HepG2 (cell line): ENCODE results near the gene OR52E2. TPM values are rescaled to one million over a fixed set of nuclear protein-coding genes. Genes with fewer than 3 reads are reported as not detected.

Experiments used
- ATAC-seq: fragments of 200-7000 bp; cut with Tn5 transposase; 3 replicates; pipeline ENCODE4 v1.9.1; 2020; ENCODE audit warnings: mild to moderate bottlenecking, moderate library complexity
- BruUV-seq: library from RNA; stranded (reverse); fragments of 400-500 nt; replicated peaks from 2 replicates; lab custom pipeline; 2021; lab: Mats Ljungman, UMichigan
- CTCF ChIA-PET: fragments of 300-600 bp; formaldehyde crosslinking; extraction: SDS; loops from one replicate; lab custom pipeline; 2021; ENCODE audit warnings: low total read pairs, inconsistent platforms, low intra/inter-chr PET ratio; lab: Yijun Ruan, JAX
- POLR2A ChIA-PET: fragments of 350-600 bp; sonication (Branson Sonifier 250); formaldehyde crosslinking; loops from one replicate; lab custom pipeline; 2020; ENCODE audit warnings: antibody characterized with exemption, inconsistent platforms; lab: Yijun Ruan, JAX
- DNase-seq: peaks from one replicate; pipeline ENCODE4 v3.0.0-alpha.2; 2015; ENCODE audit warnings: low spot score
- FAIRE-seq: peaks from 3 replicates; lab custom pipeline; 2011; peaks lifted over from hg19 to GRCh38; lab: Jason Lieb, UNC
- H2AFZ ChIP-seq: one replicate; pipeline ENCODE4 v1.6.1; 2011; ENCODE audit warnings: low read length, inconsistent platforms
- H3K27ac ChIP-seq: fragments of 300-600 bp; 3 replicates; pipeline ENCODE4 v1.8.0; 2011; ENCODE audit warnings: mixed run types, mild to moderate bottlenecking, mixed read lengths, low read length, inconsistent platforms; ENCODE audit not compliant: insufficient read depth; ENCODE audit errors: extremely low read length
- H3K27me3 ChIP-seq, 2 experiments: fragments of 200-600 bp in 1 of 2; 2 replicates in 1 of 2; 3 replicates in 1 of 2; pipeline versions ENCODE4 v1.6.0 to v1.8.0; 2011; ENCODE audit warnings: low read length in 2 of 2, mild to moderate bottlenecking in 2 of 2, moderate library complexity in 2 of 2, inconsistent platforms in 1 of 2; ENCODE audit not compliant: insufficient read depth in 2 of 2, control insufficient read depth in 1 of 2
- H3K36me3 ChIP-seq, 2 experiments: fragments of 200-600 bp in 1 of 2; replicated peaks in 1 of 2; 2 replicates in 1 of 2; 3 replicates in 1 of 2; pipeline versions ENCODE4 v1.5.1 to v1.8.0; 2011; ENCODE audit warnings: low read length in 2 of 2, inconsistent platforms in 1 of 2; ENCODE audit not compliant: insufficient read depth in 2 of 2, control insufficient read depth in 1 of 2
- H3K4me1 ChIP-seq: 2 replicates; pipeline ENCODE4 v1.5.1; 2012; ENCODE audit warnings: low read length, inconsistent platforms; ENCODE audit not compliant: insufficient read depth
- H3K4me2 ChIP-seq: 2 replicates; pipeline ENCODE4 v1.6.0; 2011; ENCODE audit warnings: low read depth, low read length, inconsistent platforms
- H3K4me3 ChIP-seq, 3 experiments: fragments of 200-600 bp in 1 of 3; sonication (generic), shearing (Covaris generic) in 1 of 3; replicated peaks in 1 of 3; 2 replicates each; pipeline ENCODE4 v1.5.1; 2011 to 2016; ENCODE audit warnings: low read length in 3 of 3, inconsistent platforms in 2 of 3, low read depth in 2 of 3, mild to moderate bottlenecking in 2 of 3, control low read depth in 1 of 3, mixed read lengths in 1 of 3; ENCODE audit not compliant: insufficient read depth in 1 of 3
- H3K79me2 ChIP-seq: one replicate; pipeline ENCODE4 v1.6.1; 2011; ENCODE audit warnings: low read length, inconsistent platforms; ENCODE audit not compliant: insufficient read depth
- H3K9ac ChIP-seq: 2 replicates; pipeline ENCODE4 v1.6.0; 2011; ENCODE audit warnings: mild to moderate bottlenecking, low read depth, low read length, inconsistent platforms; ENCODE audit not compliant: insufficient read depth
- H3K9me3 ChIP-seq: 2 replicates; pipeline ENCODE4 v1.5.1; 2012; ENCODE audit warnings: mild to moderate bottlenecking, low read length
- H4K20me1 ChIP-seq: 2 replicates; pipeline ENCODE4 v1.6.0; 2011; ENCODE audit warnings: inconsistent platforms, mild to moderate bottlenecking, low read length, moderate library complexity; ENCODE audit not compliant: insufficient read depth
- AHR ChIP-seq: IDR thresholded peaks from 2 replicates; pipeline ENCODE4 v1.6.1; 2018; ENCODE audit warnings: missing genetic modification reagents, missing compliant biosample characterization
- GATA4 ChIP-seq: sonication (generic); IDR thresholded peaks from 2 replicates; pipeline ENCODE4 v1.6.1; 2016; ENCODE audit warnings: antibody characterized with exemption, low read depth, borderline replicate concordance
- GATAD1 ChIP-seq: IDR thresholded peaks from 2 replicates; pipeline ENCODE4 v1.6.1; 2016; ENCODE audit warnings: missing genetic modification reagents, missing compliant biosample characterization
- GPN1 ChIP-seq: sonication (generic); formaldehyde crosslinking; IDR thresholded peaks from 2 replicates; pipeline ENCODE4 v1.5.1; 2020; ENCODE audit warnings: missing genetic modification reagents, borderline replicate concordance
- NFE2L1 ChIP-seq: sonication (generic); formaldehyde crosslinking; IDR thresholded peaks from 2 replicates; pipeline ENCODE4 v1.4.0; 2020; ENCODE audit warnings: missing genetic modification reagents, mild to moderate bottlenecking, borderline replicate concordance
- SUZ12 ChIP-seq: fragments of 150-350 bp; IDR thresholded peaks from 2 replicates; pipeline ENCODE4 v1.6.1; 2014; ENCODE audit warnings: low read depth, low read length
- ZNF160 ChIP-seq: sonication (generic); formaldehyde crosslinking; IDR thresholded peaks from 2 replicates; pipeline ENCODE4 v1.8.0; 2022; ENCODE audit warnings: mild to moderate bottlenecking, inconsistent platforms, missing genetic modification reagents
- ZNF572 ChIP-seq: sonication (generic); formaldehyde crosslinking; IDR thresholded peaks from 2 replicates; pipeline ENCODE4 v1.5.1; 2020; ENCODE audit warnings: mild to moderate bottlenecking, missing genetic modification reagents
- ZSCAN12 ChIP-seq: sonication (generic); formaldehyde crosslinking; IDR thresholded peaks from 2 replicates; pipeline ENCODE4 v1.9.0; 2021; ENCODE audit warnings: mild to moderate bottlenecking, missing genetic modification reagents
- WGBS: methylation state at CpG from one replicate; pipeline ENCODE4 v1.1.6; 2017; ENCODE audit warnings: low lambda C conversion rate; 5-methylcytosine and 5-hydroxymethylcytosine counted together
- in situ Hi-C: cut with HindIII; loops from 2 replicates; pipeline ENCODE4 v1.10.0; 2017; ENCODE audit warnings: low pct_unique_long_range_greater_than_20kb; ENCODE audit not compliant: extremely low pct_ligation_motif_present
- intact Hi-C: fragments of 100-400 bp; cut with micrococcal nuclease; formaldehyde crosslinking; loops from one replicate; pipeline ENCODE4 v1.10.0; 2022; ENCODE audit not compliant: unreplicated experiment
- polyA plus RNA-seq, 8 experiments: library from polyadenylated mRNA; depleted of rRNA in 3 of 8; stranded (reverse) in 7 of 8; unstranded in 1 of 8; fragments of >200 nt; fragmentation: Illumina TruSeq in 4 of 8; extraction: Trizol in 4 of 8; gene quantifications; 2 replicates each; pipeline versions ENCODE4 v1.2.1 to v1.2.3, GENCODE V29; 2011 to 2016; ENCODE audit warnings: low read depth in 4 of 8, missing spikeins in 1 of 8, mixed read lengths in 1 of 8; ENCODE audit not compliant: insufficient read depth in 1 of 8
- total RNA-seq, 5 experiments: library from RNA; depleted of rRNA; stranded (reverse); fragments of >200 nt; fragmentation: Illumina TruSeq; extraction: Trizol; gene quantifications; 2 replicates each; pipeline ENCODE4 v1.2.3, GENCODE V29; 2016; ENCODE audit warnings: low read depth in 1 of 5
- TF ChIP-seq, protein P1 (sequence below): sonication (generic); formaldehyde crosslinking; IDR thresholded peaks from 2 replicates; pipeline ENCODE4 v1.4.0; 2020; ENCODE audit warnings: missing genetic modification reagents
- TF ChIP-seq, protein P2 (sequence below): IDR thresholded peaks from 2 replicates; pipeline ENCODE4 v1.6.1; 2012; ENCODE audit warnings: inconsistent platforms
- TF ChIP-seq, protein P3 (sequence below): IDR thresholded peaks from 2 replicates; pipeline ENCODE4 v1.6.1; 2016; ENCODE audit warnings: missing genetic modification reagents, missing compliant biosample characterization

Gene OR52E2
- total and polyA plus RNA-seq, 2 of the 13 experiments (the other 11 are each of a cell fraction or from before 2014, with no cell fraction given): not detected

DNA sequence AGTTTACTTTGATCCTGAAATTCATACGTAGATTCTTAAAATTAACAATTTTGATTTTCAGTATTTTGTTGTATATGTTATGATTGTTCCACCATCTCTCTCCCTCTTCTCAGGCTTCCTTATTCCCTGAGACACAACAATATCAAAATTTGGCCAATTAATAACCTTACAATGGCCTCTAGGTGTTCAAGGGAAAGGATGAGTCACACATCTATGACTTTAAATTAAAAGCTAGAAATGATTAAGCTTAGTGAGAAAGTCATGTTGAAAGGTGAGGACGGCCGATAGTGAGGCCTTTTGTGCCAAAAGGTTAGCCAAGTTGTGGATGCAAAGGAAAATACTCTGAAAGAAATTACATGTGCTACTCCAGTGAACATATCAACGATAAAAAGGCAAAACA lies 18.6 kb downstream of the OR52E2 start:
- in situ Hi-C loops: no loop called here
- H3K27me3 ChIP-seq: no peaks in the 10 kb centered on the region
- H2AFZ ChIP-seq: no peak overlapping the region
- TF ChIP-seq ZNF572 (CRISPR knock-in tag) (no peak), ZNF160 (CRISPR knock-in tag) (no peak), NFE2L1 (CRISPR knock-in tag) (no peak), ZSCAN12 (CRISPR knock-in tag) (no peak), SUZ12 (no peak), GATAD1 (CRISPR knock-in tag) (no peak), GATA4 (no peak), GPN1 (CRISPR knock-in tag) (no peak), AHR (CRISPR knock-in tag) (no peak)
- TF ChIP-seq, protein P1, sequence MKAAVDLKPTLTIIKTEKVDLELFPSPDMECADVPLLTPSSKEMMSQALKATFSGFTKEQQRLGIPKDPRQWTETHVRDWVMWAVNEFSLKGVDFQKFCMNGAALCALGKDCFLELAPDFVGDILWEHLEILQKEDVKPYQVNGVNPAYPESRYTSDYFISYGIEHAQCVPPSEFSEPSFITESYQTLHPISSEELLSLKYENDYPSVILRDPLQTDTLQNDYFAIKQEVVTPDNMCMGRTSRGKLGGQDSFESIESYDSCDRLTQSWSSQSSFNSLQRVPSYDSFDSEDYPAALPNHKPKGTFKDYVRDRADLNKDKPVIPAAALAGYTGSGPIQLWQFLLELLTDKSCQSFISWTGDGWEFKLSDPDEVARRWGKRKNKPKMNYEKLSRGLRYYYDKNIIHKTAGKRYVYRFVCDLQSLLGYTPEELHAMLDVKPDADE (CRISPR knock-in tag): no peak
- TF ChIP-seq, protein P2, sequence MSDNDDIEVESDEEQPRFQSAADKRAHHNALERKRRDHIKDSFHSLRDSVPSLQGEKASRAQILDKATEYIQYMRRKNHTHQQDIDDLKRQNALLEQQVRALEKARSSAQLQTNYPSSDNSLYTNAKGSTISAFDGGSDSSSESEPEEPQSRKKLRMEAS: no peak
- TF ChIP-seq, protein P3, sequence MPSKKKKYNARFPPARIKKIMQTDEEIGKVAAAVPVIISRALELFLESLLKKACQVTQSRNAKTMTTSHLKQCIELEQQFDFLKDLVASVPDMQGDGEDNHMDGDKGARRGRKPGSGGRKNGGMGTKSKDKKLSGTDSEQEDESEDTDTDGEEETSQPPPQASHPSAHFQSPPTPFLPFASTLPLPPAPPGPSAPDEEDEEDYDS (CRISPR knock-in tag): no peak
- ChIA-PET POLR2A (no interaction called here), CTCF (no interaction called here)
- BruUV-seq: no TSS peak
- ATAC-seq (no peak), FAIRE-seq (no peak), DNase-seq (no peak)
- no peaks in the 10 kb centered on the region for H3K4me1 ChIP-seq
- no peaks in the 10 kb centered on the region for H3K9me3 ChIP-seq
- no peaks in the 10 kb centered on the region for H4K20me1 ChIP-seq
- H3K27ac ChIP-seq: no peak overlapping the region
- no peak overlapping the region for H3K4me3 ChIP-seq
- H3K4me2 ChIP-seq: no peak overlapping the region
- 0% methylated on average over 4 of the region's 4 CpGs for WGBS
- no peaks in the 10 kb centered on the region for H3K79me2 ChIP-seq
- intact Hi-C loops: no loop called here
- no peaks in the 10 kb centered on the region for H3K36me3 ChIP-seq
- no peak overlapping the region for H3K9ac ChIP-seq
